GM21390 (cell line): Measurements from ENCODE around the gene TNFRSF8.

ENCODE experiments used
- ATAC-seq: cut with Tn5 transposase; IDR thresholded peaks from one replicate; pipeline ENCODE4 v1.9.1; 2021; ENCODE audit not compliant: unreplicated experiment

Gene TNFRSF8

DNA sequence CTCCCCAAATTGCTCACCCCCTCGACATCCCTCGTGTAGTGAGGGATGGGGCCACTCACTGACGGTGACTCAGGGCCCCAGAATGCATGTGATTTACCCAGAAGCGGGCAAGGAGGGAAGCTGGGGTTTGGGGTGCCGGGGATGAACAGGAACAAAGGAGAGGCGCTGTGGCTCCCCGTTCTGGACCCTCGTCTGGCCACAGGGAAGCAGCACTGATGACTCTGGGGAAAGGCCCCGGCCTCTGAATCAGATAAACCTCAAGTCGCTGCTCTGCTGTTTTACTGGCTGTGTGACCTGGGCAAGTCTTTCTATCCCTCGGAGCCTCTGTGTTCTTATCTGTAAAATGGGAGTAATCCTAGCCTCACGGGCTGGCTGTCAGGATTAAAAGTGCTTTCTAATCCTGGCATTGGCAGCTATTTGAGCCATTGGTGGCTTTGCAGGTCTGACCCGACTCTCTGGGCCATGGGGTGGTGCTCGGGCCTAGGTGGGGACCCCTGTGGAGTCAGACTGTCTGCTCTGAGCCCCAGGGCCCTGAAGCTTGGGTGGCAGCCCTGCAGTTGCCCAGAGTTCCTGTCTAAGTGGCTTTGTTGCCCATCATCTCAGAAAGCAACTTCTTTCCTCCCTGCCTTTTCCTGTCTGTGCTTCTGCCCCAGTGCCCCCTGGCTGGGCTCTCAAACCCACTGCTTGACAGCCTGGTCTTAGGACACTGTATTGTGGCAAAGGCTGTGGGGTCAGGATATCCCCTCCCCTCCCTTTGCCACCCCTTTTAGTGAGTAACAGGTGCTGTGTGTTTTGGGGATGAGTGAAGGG lies 109.1 kb downstream of the TNFRSF8 start:
- ATAC-seq: no peak

GRCh38 chr1:12173041-12173509 lies 110.0 kb downstream of the TNFRSF8 start:
- no peak for ATAC-seq

GRCh38 chr1:12173631-12174121 lies 110.6 kb downstream of the TNFRSF8 start:
- ATAC-seq: no peak

DNA sequence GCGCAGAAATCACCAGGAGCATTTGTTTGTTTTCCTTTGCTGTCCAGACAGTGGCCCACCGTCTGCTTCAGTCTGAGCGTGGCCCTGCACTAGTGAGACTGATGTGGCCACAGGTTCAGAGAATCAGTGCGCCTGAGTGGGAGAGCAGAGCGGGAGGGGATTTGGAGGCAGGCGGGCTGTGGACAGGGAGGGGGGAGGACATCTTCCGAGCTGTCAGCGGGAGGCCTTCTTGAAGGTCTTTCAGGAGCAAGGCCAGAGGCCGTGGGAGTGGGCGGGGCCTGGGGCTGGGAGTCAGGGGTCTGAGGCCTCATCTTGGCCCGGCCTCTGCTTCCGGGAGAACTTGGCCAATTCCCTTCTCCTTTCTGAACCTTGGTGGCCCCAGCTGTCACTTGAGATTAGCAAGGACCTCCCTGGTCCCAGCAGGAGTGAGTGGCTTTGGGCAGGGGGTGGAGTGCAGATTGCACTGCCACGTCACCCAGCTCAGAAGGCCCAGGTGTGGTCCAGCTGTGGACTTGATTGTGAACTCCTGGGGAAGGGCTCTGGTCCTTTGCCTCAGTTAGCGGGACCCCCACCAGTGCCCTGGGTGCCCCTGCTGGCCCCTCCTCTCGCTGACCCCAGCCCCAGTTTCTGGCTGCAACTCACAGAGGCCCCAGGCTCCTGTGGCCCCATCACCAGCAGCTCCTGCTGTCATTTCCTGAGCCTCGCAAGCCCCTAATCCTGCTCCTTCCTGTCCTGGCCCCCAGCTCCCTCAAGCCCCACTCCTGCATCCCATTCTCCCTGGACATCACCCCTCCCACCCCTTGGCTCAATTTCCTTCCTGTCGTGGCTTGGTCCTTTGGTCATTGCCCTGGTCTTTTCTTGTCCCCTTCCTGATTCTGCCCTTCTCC lies 112.1 kb downstream of the TNFRSF8 start:
- no peak for ATAC-seq

DNA sequence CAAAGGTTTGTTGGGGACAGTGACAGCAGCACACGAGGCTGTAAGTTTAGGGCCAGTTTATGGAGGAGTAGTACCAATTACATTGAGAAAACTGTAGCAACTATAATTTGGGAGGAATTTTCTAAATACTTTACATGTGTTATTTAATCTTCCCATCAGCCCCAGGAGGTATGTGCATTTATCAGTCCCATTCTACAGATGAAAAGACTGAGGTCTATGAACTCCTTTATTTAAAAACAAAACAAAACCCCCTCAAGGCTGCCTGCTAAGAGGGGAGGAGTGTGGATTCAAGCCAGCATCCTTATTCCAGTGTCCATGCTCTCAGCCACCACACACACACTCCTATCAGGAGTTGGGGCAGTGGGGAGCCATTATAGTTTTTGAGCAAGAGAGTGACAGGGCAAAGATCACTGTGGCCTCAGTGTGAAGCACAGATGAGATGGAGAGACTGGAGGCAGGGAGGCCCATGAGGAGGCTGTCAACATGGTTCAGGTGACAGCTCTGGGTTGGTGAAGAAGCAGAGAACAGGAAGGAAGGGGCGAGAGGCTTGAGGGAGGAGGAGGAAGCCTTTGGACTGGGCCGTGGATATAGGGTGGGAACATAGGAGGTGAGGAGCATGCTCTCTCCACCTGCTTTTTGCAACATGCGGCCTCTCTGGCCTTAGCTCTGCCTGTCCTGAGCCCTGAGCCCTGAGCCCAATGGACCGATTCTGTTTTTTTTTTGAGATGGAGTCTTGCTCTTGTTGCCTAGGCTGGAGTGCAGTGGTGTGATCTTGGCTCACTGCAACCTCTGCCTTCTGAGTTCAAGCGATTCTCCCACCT lies 113.4 kb downstream of the TNFRSF8 start:
- ATAC-seq: no peak

- no peak for ATAC-seq
These were observed 114.3 kb downstream of the TNFRSF8 start for GRCh38 chr1:12177156-12177998.

- no peak for ATAC-seq
These were observed 114.9 kb downstream of the TNFRSF8 start for GRCh38 chr1:12177999-12178441.

GRCh38 chr1:12178511-12178910 lies 115.4 kb downstream of the TNFRSF8 start:
- ATAC-seq: no peak

GRCh38 chr1:12179111-12179519 lies 116.0 kb downstream of the TNFRSF8 start:
- no peak for ATAC-seq

GRCh38 chr1:12179676-12180075 lies 116.6 kb downstream of the TNFRSF8 start:
- no peak for ATAC-seq

- ATAC-seq: no peak
These were observed 117.2 kb downstream of the TNFRSF8 start for GRCh38 chr1:12180315-12180714.

DNA sequence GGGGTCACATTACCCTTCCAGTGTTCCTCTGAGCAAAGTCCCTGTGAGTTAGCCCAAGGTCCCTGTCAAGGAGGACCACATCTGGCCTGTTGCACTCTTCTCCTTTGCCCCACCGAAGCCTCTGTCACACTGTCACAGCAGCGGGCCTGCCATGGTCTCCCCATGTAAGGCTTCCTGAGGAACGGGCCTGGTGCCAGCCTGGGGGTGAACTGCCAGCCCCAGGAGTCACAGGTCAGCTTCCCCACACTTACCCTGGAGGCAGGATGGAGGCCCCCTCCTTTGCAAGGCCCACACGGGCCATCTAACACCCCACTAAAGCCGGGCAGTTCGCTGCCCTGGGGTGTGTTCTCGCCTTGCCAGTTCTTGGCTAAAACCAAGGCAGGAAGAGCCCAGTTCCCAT lies 117.8 kb downstream of the TNFRSF8 start:
- no peak for ATAC-seq

GRCh38 chr1:12181568-12181967 lies 118.5 kb downstream of the TNFRSF8 start:
- no peak for ATAC-seq

GRCh38 chr1:12182410-12182984 lies 119.4 kb downstream of the TNFRSF8 start:
- ATAC-seq: no peak

DNA sequence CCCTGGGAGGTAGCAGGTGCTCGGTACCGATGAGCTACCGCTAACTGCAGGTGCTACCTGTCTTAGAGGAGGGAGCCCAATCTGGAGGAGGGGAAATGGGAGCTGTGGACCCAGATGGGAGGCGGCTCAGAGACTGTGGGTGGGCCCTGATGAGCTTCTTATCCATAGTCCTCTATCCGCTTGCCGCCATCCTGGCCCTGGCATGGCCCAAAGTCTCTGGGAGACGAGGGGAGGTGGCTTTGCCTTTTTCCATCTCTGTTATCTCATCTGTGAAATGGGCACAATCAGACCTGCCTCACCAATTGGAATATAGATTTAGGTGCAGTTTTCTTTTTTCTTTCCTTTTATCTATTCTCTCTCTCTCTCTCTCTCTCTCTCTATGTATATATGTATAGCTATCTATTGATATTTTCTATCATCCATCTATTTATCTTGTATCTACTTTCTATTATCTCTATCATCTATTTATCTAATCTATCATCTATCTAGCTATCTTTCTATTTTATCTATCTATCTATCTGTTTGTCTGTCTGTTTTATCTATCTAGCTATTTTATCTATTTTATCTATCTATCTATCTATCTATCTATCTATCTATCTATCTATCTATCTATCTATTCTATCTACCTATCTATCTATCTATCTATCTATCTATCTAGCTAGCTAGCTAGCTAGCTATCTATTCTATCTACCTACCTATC lies 120.1 kb downstream of the TNFRSF8 start:
- ATAC-seq: no peak

DNA sequence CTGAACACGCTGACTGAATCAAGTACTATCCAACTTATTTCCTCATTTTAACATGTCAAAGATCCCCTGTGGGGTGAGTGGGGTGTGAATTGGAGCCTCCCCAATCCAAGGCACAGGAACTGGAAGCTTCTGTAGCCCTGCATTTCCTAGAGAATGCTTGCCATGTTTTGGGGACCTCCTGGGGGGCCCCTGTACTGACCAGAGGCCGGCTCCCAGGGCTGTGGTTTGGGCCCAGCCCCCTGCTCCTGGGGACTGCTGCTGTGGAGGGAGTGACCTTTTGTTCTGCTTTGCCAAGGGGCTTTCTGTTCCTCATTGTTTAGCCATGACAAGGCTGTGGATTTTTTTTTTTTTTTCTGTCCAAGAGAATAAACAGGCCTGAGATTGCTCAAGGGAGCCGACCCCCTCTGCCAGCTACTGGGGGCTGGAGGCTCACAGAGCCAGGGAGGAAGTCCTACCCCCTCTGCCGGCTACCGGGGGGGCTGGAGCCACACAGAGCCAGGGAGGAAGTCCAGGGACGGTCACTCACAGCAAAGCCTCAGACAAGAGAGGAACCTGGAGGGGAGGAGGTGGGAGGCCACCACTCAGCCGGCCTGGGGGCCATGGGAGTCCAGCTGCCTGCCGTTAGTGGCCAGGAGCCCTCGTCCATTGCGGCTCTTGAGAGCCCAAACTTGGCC lies 121.0 kb downstream of the TNFRSF8 start:
- no peak for ATAC-seq

DNA sequence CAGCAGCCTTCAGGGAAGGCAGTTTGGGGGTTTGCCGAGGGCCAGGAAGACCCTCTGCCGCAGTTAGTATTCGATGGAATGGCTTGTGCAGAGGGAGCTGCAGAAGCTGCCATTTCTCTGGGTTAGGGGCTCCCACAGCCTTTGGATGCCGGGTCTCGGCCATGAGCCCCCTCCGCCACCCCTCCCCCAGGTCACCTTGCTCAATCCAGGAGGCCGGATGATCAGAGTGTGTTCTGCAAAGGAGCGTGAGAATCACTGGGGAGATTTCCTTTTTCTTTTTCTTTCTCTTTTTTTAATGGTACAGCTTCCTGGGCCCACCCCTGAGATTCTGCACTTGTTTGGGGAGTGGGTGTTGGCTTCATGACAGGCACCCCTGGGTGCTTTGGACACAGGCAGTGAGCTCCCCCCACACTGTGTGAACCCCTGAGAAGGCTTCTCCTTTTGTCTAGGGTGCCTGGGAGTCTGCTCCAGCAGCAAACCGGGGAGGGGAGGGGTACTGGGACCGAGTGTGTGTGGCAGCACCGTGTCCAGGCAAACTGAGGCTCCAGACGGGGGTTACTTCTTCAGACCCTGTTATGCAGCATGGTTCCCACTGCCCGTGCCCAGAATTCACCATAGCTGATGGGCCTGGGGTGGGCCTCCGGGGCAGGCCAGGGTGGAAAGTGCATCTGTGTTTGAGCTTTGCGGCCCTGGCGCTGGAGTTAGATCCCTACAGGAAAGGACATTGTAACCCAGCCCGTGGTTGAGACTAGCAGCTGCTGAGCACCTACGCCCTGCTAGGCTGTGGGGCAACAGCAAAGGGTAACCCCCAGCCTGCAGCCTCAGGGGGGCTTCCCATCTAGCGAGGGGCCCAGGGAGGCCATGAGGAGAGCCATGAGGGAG lies 122.2 kb downstream of the TNFRSF8 start:
- ATAC-seq: no peak
